ENCODE data around the gene CCP110.
"Not testable (repeated sequence)": the region's sequence is repeated elsewhere in the genome, so short reads cannot be mapped to it uniquely, and the experiment has no call there.

Gene CCP110

DNA sequence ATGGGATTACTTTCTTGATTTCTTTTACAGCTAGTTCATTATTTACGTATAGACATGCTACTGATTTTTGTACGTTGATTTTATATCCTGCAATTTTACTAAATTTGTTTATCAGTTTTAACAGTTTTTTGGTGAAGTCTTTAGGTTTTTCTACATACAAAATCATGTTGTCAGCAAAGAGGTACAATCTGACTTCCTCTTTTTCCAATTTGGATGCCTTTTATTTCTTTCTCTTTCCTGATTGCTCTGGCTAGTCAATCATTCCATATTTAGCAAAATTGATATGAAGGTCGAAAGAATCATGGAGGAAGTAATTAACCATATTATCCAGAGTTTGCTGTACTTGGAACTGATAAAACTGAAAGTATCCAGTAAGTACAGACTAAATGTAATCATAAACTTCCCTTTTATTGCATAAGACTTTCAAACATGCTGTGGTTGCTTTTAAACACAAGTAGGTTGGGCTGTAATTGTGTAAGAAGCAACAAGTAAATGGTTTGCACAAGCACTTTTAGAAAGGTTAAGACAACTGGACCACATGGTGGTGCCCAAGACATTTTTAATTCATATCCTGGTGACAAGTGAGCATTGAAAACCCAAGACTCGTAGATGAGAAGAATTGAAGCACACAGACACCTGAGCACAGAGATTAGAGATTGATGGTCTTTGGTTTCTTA is 10.2 kb upstream of the CCP110 start:
- DNase-seq (ENCODE audit: low spot score), result no peak

GRCh38 chr16:19515757-19516156 is 8.0 kb upstream of the CCP110 start:
- DNase-seq (ENCODE audit: low spot score), result no peak

DNA sequence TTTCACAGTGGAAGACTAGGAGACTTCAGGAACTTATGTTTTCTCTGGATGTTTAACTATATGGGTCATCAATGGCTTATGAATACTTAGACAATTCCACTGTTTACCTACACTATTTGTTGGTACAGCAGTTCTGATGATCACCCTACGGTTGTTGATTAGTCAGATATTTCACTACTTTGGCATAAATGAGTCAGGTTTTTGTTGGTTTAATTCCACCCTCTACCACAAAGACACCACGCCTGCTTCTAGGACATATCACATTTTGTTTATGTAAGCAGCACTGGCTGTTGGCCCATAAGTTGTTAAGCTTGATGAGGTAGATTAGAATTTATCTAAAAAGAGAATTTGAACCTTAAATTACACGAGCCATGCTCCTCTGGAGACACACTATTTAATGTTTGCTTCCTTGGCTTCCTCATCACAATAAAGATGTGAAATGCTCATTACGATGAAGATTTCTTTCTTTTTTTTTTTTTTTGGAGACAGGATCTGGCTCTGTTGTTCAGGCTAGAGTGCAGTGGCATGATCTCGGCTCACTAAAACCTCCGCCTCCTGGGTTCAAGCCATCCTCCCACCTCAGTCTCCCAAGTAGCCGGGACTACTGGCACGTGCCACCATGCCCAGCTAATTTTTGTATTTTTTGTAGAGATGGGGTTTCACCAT is 6.2 kb upstream of the CCP110 start:
- no peak for DNase-seq (ENCODE audit: low spot score)

GRCh38 chr16:19518388-19518787 is 5.4 kb upstream of the CCP110 start:
- no peak for DNase-seq (ENCODE audit: low spot score)

DNA sequence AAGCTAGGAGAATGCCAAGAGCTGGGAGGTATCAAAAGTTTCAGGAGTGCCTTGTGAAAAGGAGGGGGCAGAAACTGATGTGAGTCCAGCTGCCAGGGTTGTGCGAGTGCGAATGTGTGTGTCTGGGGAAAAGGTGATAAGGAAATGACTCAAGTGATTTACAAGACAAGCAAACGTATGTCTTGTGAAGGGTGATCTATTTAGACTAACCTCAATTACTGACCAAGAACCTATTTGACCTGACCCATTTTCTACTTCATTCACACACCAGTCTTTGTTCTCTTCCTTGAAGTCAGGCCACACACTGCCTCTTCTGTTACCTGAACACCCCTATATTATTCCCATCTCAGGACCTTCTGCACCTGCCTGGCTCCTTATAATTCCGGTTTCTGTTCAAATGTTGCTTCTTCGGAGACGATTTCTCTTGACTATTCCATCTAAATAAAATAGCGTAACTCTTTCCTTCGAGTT is 2.8 kb upstream of the CCP110 start:
- no peak for DNase-seq (ENCODE audit: low spot score)

DNA sequence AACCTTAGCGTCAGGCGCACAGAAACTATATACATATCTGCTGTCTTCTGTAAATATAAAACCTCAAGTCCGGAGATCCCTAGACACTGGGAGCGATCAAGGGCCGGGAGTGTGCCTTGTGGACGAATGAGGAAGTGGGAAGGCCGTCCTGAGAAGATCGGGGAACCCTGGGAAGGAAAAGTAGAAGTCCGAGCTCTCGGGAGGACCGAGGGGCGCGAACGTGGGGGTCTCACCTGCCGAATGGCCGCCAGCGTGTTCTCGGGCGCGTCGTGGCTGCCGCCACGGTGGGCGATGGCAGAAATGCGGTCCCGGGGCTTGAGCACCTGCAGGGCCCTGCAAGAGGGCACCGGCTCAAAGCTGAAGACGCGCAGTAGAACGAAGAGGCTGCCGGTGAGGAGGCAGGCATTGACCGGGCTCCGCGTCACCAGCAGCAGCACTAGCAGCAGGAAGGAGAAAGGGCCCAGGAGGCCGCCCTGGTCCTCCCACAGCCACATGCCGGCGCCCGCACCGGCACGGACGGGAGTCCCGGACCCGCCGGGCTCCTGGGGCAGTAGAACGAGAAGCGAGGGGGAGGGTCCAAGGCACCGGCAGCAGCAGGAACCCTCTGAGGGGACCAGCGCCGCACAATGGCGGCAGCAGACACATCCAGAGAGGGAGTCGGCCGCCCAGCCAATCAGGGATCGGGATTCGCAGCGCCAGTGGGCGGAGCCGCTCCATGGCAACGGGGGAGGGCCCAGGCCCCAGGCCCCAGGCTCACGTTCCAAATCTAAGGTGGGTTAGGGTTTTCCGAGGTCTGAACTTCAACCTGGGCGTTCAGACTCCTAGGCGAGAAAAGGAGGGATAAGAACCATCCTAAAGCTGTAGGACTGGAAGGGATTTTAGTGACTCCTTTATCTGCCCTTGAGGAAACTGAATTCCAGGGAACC is 2.0 kb upstream of the CCP110 start, which contains the start of gene GDE1:
Gene GDE1 (minus strand): TSS at position 628 of the 926 bp plus-strand sequence. CDS start 134 bp downstream, at position 494.
- DNase-seq (ENCODE audit: low spot score), result peak; percentile 93

DNA sequence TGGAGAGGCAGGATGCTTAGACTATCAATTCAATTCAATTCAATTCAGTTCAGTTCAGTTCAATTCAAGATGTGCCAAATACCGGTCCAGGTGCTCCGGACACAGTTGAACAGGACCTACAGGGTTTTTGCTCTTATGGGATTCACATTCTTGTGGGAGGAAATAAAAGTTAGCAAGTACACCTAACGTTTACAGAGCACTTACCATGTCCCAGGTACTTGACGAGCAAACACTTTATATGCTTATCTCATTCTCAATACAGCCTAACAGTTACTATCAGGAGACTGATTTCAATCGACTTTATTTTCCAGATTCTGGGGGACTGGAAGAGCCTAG is 1.4 kb upstream of the CCP110 start:
- no peak for DNase-seq (ENCODE audit: low spot score)

- DNase-seq (ENCODE audit: low spot score), result no peak
Measured at GRCh38 chr16:19522760-19523159, 982 bp upstream of the CCP110 start.

- no peak for DNase-seq (ENCODE audit: low spot score)
Measured at GRCh38 chr16:19523184-19523558, 571 bp upstream of the CCP110 start.

GRCh38 chr16:19524356-19524615 is 544 bp downstream of the CCP110 start:
- no peak for DNase-seq (ENCODE audit: low spot score)

GRCh38 chr16:19524616-19525384 is 1.1 kb downstream of the CCP110 start:
- no peak for DNase-seq (ENCODE audit: low spot score)

- DNase-seq (ENCODE audit: low spot score), result no peak
Measured at GRCh38 chr16:19525385-19525723, 1.6 kb downstream of the CCP110 start.

GRCh38 chr16:19527161-19527560 is 3.4 kb downstream of the CCP110 start:
- no peak for DNase-seq (ENCODE audit: low spot score)

GRCh38 chr16:19528666-19529065 is 4.9 kb downstream of the CCP110 start:
- no peak for DNase-seq (ENCODE audit: low spot score)

GRCh38 chr16:19532601-19533000 is 8.9 kb downstream of the CCP110 start:
- no peak for DNase-seq (ENCODE audit: low spot score)

- DNase-seq (ENCODE audit: low spot score), result no peak
Measured at GRCh38 chr16:19540241-19540970, 16.7 kb downstream of the CCP110 start.

- DNase-seq (ENCODE audit: low spot score), result no peak
Measured at GRCh38 chr16:19542138-19542821, 18.5 kb downstream of the CCP110 start.

- not testable (repeated sequence) for DNase-seq (ENCODE audit: low spot score)
Measured at GRCh38 chr16:19543278-19543996, 19.7 kb downstream of the CCP110 start.

GRCh38 chr16:19548144-19548543 is 24.4 kb downstream of the CCP110 start:
- DNase-seq (ENCODE audit: low spot score), result no peak

DNA sequence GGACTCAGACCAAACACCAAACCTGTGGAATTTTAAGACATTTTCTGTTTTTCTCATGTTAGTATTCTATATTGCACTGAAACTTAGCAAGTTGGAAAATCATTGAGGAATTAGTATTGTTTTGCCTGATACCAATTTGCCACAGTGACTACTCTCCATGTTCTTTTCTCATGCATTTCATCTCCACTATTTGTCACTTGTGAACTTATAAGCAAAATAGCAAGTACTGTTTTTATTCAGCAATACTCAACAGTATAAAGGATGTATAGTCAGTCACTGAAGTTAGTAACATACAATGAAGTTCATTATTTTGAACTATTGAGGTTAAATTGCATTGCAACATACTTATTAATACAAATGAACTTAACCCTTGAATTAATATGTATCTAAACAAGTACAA is 25.9 kb downstream of the CCP110 start:
- DNase-seq (ENCODE audit: low spot score), result no peak
